GM21619 (cell line): ENCODE measurements around the gene OR4C5.
"Not testable (repeated sequence)": the region's sequence is repeated elsewhere in the genome, so short reads cannot be mapped to it uniquely, and the experiment has no call there.

Experiments used
- ATAC-seq: cut with Tn5 transposase; IDR thresholded peaks from one replicate; pipeline ENCODE4 v1.9.1; 2021; ENCODE audit not compliant: unreplicated experiment

OR4C5 gene

DNA sequence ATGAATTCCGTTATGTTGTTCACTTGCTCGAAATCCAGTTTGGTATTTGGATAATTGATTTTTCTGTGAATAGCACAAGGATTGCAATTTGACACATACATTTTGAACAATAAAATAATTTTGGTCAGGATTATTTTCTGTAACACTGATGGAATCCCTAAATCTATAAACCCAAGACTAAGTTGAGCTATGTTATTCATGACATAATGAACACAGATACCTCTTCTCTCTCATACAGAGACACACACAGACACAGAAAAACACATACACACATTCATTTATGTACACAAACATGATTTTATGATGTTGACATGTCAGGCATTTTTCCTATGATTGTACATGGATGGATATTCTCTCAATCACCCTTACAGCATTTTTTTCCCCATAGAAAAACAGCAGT, at the start of gene OR4C5:
Gene OR4C5, minus strand, starts transcription at position 101 of the 400 bp plus-strand sequence. Its CDS starts 0 bp downstream, at position 101.
- no peak for ATAC-seq

DNA sequence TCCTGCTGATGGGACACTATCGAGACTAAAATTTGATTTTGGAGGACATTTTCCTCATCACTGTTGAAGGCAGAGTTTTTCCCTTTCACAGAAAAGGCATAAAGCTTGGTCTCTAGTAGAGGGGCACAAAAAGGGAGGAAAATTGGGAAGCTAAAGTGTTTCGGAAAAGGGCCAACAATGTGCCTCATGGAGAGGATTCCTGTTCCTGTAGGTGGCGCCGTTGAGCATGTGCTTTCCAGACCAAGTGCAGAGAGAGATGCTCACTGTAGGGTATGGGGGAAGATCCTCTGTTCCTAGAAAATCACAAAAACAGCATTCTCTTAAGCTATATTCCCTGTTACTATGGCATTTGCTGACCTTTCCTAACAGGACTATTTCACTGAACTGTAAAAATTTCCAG, 18.4 kb upstream of the OR4C5 start:
- ATAC-seq = no peak

GRCh38 chr11:48384151-48384550, 17.9 kb upstream of the OR4C5 start:
- not testable (repeated sequence) for ATAC-seq

DNA sequence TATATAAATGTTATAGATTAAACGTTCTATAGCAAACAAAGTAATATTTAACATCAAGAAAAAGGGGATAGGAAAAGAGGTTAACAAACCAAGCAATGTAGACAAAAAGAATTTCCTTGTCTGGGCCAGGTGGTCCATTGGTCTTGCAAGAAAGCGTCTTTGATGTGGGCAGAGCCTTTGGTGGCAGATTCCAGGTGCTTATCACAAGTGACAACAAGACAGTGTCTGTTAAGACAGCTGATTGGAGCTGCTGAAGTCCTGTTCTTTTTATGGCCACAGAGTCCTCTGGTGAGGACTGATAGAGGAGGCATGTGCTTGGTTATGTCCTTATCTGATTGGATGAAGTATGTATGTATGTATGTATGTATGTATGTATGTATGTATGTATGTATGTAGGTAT, 5.0 kb downstream of the OR4C5 start:
- not testable (repeated sequence) for ATAC-seq

DNA sequence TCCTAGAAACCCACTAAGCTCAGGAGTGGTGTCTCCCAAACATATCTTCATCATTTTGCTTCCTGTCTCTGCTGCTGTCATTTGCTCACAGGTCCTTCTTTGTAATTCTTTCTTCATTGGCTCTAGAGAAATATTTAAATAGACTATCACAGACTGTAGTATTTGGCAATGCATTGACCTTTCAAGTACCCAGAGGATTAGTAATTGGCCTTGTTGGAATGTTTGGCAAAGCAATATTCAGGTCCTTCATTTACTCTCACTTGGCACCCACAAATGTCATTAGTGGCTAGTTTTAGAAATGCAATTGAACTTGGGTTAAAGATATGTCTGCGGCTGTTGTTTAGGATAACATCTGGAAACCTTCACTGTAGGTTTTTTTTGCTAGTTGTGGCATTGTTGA, 11.6 kb downstream of the OR4C5 start:
- no peak for ATAC-seq

DNA sequence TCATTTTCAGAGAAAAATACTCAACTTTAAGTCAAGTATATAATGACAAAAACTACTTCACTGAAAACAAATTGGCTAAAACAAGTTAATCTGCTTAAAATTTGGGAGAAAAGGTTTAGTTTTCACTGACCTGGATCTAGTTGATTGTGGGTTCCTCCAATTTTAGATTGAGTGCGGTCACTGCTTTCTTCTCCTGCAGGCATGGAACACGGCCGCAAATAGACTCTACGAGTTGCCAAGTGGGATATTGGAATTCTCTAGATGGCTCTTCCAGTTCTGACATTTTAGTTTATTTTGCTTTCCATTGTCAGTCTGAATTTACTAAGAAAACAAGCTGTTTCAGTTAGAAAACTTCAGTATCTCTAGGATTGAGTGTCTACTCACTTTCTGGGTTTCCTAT, 12.3 kb downstream of the OR4C5 start:
- ATAC-seq = no peak

- ATAC-seq = not testable (repeated sequence)
These were observed 20.0 kb downstream of the OR4C5 start for GRCh38 chr11:48346286-48346685.

DNA sequence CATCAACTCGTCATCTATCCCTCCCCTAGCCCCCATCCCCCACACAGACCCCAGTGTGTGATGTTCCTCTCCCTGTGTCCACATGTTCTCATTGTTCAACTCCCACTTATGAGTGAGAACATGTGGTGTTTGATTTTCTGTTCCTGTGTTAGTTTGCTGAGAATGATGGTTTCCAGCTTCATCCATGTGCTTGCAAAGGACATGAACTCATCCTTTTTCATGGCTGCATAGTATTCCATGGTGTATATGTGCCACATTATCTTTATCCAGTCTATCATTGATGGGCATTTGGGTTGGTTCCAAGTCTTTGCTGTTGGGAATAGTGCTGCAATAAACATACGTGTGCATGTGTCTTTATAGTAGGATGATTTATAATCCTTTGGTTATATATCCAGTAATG, 23.8 kb downstream of the OR4C5 start:
- not testable (repeated sequence) for ATAC-seq

- ATAC-seq = no peak
These were observed 24.8 kb downstream of the OR4C5 start for GRCh38 chr11:48341466-48341865.

- not testable (repeated sequence) for ATAC-seq
These were observed 41.6 kb downstream of the OR4C5 start, which contains the start of gene OR4C3 for GRCh38 chr11:48324620-48325019. Gene OR4C3 (plus strand): TSS chr11:48324920. CDS start chr11:48325022, 102 bp downstream.

DNA sequence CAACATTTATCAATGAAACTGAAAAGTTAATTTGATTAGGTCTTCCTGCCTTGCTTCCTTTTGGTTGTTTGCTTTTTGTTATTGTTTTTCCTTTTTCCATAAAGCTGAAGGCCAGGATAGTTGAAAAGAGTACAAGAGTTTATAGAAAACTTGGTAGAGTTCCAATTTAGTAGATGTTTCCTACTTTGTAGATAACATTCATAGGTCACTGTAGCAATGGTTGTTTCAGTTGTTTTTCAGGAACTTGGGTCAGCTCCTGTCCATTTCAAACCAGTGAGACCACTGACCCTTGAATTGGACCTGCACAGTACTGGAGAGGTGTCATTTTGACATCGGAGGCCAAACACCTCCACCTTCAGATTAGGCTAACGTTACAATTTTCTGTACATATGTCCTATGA, 46.5 kb downstream of the OR4C5 start:
- ATAC-seq = not testable (repeated sequence)
